SHP77 treated with DMSO at 0.1 percent for 48 hours (cell line): ENCODE results near the gene TEDC1.

Source experiments
- DNase-seq: peaks from one replicate; lab custom pipeline; 2025; lab: John Stamatoyannopoulos, UW

Gene TEDC1

DNA sequence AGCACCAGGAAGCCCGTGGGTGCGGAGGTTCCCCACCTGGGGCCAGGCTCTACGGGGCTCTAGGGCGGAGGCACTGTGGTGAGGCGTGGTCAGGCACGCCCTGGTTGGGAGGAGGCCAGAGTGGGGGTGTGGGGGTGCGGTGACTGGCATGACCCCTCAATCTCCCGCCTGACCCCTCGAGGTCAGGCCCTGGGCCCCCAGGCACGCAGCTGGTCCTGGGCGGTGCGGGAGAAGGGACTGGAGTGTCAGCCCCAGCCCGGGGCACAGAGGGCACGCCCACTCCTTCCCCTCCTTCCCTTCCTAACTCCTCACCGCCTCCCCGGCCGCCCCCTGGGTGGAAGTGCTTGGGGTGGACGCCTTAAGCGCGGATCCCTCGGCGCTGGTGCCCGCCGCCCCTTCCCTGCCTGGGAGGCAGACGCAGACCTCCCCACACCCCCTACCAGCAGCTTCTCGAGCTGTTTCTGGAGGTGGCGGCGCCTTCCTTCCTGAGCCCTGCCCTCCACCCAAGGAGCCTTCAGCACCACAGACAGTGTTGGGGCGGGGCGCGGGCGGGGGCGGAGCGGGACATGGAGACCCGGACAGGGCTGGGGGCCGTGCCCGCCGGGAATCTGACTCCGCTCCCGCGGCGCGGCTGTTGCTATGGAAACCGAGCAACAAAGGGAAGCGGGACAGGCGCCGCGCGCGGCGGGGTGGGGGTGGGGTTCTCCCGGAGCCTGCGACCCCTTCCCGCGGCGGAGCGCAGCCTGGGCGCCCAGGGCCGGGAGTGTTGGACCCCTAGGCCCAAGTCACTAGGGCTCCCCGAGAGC, 17.2 kb upstream of the TEDC1 start:
- DNase-seq = no peak

GRCh38 chr14:105474483-105475268, 16.4 kb upstream of the TEDC1 start, which contains the start of gene CRIP2:
Gene CRIP2, plus strand, starts transcription at chr14:105474821. Its CDS starts 42 bp downstream, at chr14:105474863.
- no peak for DNase-seq

- peak; percentile 30 for DNase-seq
Observed at GRCh38 chr14:105475269-105476096, 15.6 kb upstream of the TEDC1 start.

DNA sequence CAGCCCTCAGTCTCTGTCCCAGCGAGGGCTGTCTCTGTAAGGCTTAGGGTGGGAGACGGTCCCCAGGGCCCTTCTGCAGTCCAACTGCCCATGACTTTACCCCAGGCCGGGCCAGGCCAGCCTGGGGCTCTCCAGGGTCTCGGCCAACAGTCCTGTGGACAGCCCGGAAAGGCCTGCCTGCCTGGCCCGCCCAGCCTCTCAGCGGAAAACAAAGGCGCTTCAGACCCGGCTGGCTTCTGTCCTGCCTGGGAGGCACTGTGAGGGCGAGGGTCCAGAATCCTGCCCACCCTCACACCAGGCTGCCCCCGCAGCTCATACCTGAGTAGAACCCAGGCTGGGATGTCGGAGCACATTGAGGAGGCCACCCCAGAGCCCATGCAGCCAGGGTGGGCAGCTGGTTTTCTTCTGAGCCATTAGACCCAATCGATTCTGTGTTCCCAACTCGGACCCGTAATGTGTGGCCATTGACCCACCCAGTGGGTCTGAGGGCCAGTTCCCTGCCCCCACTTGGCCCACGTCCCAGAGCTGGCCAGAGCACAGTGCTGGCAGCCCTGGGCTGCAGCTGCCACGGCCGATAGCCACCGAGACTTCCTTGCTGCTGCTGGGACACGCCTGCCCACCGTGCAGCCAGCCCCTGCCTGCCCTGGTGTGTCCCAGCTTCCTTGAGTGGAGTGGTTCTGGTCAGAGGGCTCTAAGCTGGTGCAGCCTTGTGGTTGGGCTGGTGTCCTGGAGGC, 14.8 kb upstream of the TEDC1 start:
- peak; percentile 39 for DNase-seq

- DNase-seq = no peak
Observed at GRCh38 chr14:105476831-105477659, 14.0 kb upstream of the TEDC1 start.

- no peak for DNase-seq
Observed at GRCh38 chr14:105477660-105478397, 13.2 kb upstream of the TEDC1 start.

DNA sequence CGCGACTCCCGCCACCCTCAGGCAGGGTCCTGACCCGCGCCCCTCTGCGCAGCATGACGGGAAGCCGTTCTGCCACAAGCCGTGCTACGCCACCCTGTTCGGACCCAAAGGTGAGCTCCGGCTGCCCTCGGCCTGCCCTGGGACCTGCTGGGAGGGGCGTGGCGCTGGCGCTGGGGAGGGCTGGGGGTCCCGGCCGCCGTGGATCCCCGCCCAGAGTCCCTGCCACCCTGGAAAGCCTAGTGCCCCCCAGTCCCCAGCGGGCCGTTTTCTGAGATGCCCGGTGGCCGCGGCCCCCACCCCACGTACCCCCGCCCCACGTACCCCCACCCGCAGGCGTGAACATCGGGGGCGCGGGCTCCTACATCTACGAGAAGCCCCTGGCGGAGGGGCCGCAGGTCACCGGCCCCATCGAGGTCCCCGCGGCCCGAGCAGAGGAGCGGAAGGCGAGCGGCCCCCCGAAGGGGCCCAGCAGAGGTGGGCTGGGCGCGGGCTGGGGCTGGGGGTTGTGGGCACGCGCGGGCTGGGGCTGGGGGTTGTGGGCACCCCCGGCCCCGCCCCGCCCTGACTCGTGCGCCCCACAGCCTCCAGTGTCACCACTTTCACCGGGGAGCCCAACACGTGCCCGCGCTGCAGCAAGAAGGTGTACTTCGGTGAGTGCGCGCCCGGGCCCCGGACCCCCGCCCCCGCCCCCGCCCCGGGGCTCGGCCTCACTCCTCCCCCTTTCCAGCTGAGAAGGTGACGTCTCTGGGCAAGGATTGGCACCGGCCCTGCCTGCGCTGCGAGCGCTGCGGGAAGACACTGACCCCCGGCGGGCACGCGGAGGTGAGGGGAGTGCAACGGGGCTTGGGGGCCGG, 12.4 kb upstream of the TEDC1 start:
- DNase-seq = no peak

DNA sequence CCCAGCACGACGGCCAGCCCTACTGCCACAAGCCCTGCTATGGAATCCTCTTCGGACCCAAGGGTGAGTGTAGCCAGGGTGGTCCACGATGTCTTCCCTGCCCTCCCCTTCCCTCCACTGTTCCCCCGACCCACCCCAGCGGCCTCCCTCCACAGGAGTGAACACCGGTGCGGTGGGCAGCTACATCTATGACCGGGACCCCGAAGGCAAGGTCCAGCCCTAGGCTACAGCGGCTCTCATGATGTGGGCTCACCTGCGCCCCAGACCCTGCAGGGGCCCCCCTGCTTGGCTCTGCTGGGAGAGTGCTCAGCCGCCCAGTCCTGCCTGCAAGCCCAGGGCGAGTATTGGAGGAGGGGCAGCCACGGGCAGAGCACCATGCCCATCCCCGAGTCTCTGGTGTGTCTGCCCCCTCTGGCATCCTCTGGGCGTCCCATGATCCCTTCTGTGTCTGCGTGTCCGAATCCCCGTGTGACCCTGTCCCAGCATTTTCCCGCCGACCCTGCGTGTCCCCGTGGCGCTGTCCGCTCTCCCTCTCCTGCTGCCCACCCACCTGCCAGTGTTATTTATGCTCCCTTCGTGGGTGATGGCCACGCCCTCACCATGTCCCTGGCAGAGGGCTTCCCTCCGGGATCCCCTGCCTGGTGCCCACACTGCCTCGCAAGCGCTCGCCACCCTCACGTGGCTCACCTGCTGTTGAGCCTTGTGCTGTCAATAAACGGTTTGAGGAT, 11.5 kb upstream of the TEDC1 start:
- no peak for DNase-seq

- no peak for DNase-seq
Observed at GRCh38 chr14:105480199-105480746, 10.8 kb upstream of the TEDC1 start.

DNA sequence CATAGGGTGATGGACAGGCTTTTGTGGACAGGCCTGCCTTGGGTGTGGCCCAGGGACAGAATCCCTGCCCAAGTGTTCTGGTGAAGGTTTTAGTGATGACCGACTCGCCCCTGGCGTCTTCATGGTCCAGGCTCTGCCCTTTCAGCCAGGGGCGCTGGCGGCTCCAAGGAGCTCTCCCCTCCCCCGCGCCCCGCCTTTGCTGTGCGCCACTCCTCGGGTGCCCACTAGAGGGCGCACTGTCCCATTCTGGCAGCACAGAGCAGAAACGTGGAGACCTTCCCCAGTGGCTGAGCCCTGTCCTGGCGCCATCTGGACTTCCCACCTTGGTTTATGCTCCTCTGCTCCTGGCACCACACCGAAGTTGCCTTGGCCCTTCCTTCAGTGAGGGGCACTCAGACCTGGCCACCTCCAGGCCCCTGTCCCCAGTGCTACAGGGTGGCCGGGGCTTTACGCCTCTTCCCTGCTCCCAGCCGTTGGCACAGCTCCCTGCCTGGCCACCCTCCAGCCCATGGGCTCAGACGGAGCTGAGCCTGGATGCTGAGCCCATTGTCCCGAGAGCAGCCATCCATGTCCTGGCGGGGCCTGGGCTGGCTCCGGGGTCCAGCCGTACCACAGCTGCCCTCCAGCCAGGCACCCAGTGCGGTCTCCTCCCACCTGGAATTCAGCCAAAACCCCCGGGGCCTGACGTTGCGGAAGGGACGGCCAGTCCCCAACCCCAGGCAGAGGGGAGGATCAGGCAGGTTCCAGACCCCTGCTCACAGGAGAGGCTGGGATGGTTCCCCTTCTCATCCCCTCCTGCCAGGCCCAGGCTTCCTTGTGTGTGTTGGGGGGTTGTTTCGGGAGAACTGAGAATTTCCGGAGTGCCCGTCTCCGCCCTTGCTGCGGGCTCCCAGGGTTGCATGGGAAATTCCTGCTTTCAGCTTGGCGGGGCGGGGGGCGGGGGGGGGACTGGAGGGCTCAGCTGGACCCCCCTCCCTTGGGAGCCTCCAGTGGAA, 9.9 kb upstream of the TEDC1 start:
- peak; percentile 67 for DNase-seq

DNA sequence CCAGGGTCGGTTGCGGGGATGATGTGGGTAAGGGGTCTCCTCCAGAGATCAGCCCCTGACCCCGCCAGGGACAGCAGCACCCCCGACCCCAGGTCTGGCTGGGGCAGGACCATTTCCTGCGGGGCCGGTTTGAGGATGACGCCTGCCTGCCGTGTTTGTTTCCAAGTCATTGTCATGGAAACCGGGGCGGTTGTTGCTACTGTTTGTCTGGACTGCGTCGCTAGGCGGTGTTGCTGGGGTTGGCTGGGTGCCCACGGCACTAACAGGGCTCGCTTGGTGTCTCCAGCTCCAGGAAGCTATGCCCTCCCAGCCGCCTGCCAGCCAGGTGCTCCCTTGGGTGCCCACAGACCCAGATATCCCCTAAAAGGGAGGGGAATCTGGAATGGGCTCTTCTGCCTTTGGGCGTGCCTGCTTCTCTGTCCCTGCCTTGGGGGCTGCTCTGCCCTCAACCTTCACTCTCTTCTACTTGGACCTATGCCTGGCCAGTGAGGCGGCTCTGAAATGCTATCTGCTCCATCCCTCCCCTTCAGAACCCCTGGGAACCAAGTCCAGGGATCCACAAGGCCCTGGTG, 9.1 kb upstream of the TEDC1 start:
- peak; percentile 81 for DNase-seq

GRCh38 chr14:105482486-105483110, 8.4 kb upstream of the TEDC1 start:
- DNase-seq = no peak

- DNase-seq = no peak
Observed at GRCh38 chr14:105483300-105484068, 7.6 kb upstream of the TEDC1 start.

- DNase-seq = no peak
Observed at GRCh38 chr14:105484069-105484996, 6.7 kb upstream of the TEDC1 start.
